ENCODE data around the gene RRP1B.
A peak's percentile ranks its signal among the peaks of the same experiment; 100 is the strongest.

The RRP1B gene

GRCh38 chr21:43652616-43653015 is 6.7 kb upstream of the RRP1B start:
- TF ChIP-seq, protein P1, sequence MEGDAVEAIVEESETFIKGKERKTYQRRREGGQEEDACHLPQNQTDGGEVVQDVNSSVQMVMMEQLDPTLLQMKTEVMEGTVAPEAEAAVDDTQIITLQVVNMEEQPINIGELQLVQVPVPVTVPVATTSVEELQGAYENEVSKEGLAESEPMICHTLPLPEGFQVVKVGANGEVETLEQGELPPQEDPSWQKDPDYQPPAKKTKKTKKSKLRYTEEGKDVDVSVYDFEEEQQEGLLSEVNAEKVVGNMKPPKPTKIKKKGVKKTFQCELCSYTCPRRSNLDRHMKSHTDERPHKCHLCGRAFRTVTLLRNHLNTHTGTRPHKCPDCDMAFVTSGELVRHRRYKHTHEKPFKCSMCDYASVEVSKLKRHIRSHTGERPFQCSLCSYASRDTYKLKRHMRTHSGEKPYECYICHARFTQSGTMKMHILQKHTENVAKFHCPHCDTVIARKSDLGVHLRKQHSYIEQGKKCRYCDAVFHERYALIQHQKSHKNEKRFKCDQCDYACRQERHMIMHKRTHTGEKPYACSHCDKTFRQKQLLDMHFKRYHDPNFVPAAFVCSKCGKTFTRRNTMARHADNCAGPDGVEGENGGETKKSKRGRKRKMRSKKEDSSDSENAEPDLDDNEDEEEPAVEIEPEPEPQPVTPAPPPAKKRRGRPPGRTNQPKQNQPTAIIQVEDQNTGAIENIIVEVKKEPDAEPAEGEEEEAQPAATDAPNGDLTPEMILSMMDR (IDR thresholded peaks at IDR 0.05; ENCODE audit: insufficient read depth, missing control alignments), result no peak
- FAIRE-seq, result no peak
- DNase-seq (ENCODE audit: insufficient read length, low spot score), result no peak

DNA sequence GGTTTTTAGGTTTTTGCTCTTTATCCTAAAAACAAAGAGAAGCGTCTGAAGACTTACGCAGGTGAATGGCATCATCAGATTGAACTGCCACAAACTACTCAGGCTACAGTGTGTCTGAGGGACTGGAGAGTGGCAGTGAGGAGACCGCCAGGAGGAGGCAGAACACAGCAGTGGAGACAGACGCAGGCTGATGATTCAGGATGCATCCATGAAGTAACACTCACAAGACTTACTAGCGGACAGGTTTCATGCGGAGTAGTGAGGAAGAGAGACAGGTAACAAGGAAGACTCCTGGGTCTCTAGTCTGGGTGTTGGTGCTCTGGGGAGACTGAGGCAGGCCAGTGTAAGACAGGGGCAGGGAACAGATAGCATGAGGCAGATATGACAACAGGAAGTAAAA is 5.7 kb upstream of the RRP1B start:
- DNase-seq (ENCODE audit: insufficient read length, low spot score) (no peak), FAIRE-seq (no peak)
- TF ChIP-seq, protein P1 (IDR thresholded peaks at IDR 0.05; ENCODE audit: insufficient read depth, missing control alignments), result no peak

GRCh38 chr21:43654806-43655489 is 4.4 kb upstream of the RRP1B start:
- FAIRE-seq (no peak), DNase-seq (ENCODE audit: insufficient read length, low spot score) (no peak)
- TF ChIP-seq, protein P1 (IDR thresholded peaks at IDR 0.05; ENCODE audit: insufficient read depth, missing control alignments), result no peak

DNA sequence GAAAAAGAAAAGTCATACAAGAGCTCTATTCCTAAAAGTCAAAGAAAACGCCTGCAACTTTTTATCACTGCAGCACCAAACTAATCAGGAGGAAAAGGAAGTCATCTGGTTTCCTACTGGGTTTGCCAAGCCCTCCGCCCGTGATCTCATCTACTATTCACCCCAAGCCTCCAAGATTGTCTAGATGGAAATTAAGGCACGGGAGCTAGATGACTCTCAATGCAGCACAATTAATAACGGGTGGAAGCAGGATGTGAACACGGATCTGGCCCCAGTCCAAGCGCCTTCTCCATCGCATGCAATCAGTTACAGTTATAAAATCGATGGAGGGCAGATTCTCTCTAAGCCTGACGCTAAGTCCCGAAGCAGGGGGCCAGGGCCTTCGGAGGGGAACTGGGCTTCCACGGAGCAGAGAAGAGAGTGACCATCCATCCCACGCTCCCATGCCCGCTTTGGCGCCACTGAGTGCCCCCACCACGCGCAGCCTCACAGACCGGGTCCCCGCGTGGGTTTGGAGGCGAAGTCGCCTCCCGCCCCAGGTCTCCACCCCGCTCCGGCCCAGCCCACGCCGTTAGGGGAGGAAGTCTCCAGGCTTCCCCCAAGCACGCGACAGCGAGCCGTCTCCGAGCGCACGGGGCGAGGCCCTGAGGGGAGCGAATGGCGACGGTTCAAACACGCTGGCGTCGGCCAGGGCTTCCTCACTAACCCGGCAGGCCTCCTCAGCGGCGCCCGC is 1.8 kb upstream of the RRP1B start:
- FAIRE-seq, result no peak
- no peak for DNase-seq (ENCODE audit: insufficient read length, low spot score)
- TF ChIP-seq, protein P1 (IDR thresholded peaks at IDR 0.05; ENCODE audit: insufficient read depth, missing control alignments), result no peak

GRCh38 chr21:43658088-43658741 is 1.1 kb upstream of the RRP1B start:
- DNase-seq (ENCODE audit: insufficient read length, low spot score) (no peak), FAIRE-seq (no peak)
- TF ChIP-seq, protein P1 (IDR thresholded peaks at IDR 0.05; ENCODE audit: insufficient read depth, missing control alignments), result no peak

DNA sequence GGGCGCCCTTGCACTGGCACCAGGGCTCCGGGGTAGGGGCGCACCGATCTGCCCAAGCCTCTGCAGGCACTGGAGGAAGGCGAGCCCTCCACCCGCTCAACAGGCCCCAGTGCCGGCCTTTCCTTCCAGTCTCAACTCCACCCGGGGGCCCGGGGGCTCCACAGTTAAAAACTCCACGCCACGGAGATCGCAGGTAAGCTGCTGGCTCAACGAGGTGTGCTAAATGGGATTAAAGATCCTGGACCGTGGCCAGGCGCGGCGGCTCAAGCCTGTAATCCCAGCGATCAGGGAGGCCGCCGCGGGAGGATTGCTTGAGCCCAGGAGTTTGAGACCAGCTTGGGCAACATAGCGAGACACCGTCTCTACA is 608 bp upstream of the RRP1B start:
- peak; percentile 71 for DNase-seq (ENCODE audit: insufficient read length, low spot score)
- FAIRE-seq, result no peak
- TF ChIP-seq, protein P1 (IDR thresholded peaks at IDR 0.05; ENCODE audit: insufficient read depth, missing control alignments), result no peak

Measured in D721Med (cell line).